OCI-LY1 (cell line): ENCODE results near the gene KCNH4.

Experiments used
- H2AFZ ChIP-seq: fragments of 200-600 bp; sonication (generic), shearing (Covaris generic); 2 replicates; pipeline ENCODE4 v1.6.0; 2014; ENCODE audit warnings: antibody characterized with exemption, mild to moderate bottlenecking, low read length
- H3F3A ChIP-seq: fragments of 200-600 bp; sonication (generic), shearing (Covaris generic); 2 replicates; pipeline ENCODE4 v1.6.0; 2014; ENCODE audit warnings: mild to moderate bottlenecking, antibody characterized with exemption, low read length, moderate library complexity; ENCODE audit not compliant: insufficient read depth
- H3K27ac ChIP-seq: fragments of 200-600 bp; sonication (generic); 2 replicates; pipeline ENCODE4 v1.5.1; 2014; ENCODE audit warnings: low read length, mixed run types, mild to moderate bottlenecking, low read depth; ENCODE audit not compliant: poor library complexity, severe bottlenecking
- H3K27me3 ChIP-seq: fragments of 200-600 bp; sonication (generic); 2 replicates; pipeline ENCODE4 v1.6.0; 2014; ENCODE audit warnings: antibody characterized with exemption, mild to moderate bottlenecking, low read length, moderate library complexity; ENCODE audit not compliant: insufficient read depth
- H3K36me3 ChIP-seq: fragments of 200-600 bp; sonication (generic); 2 replicates; pipeline ENCODE4 v1.6.1; 2014; ENCODE audit warnings: mild to moderate bottlenecking, antibody characterized with exemption, low read length, moderate library complexity, mixed read lengths; ENCODE audit not compliant: insufficient read depth
- H3K4me1 ChIP-seq: fragments of 200-600 bp; sonication (generic); 2 replicates; pipeline ENCODE4 v1.5.1; 2014; ENCODE audit warnings: mild to moderate bottlenecking, low read length, moderate library complexity; ENCODE audit not compliant: insufficient read depth, severe bottlenecking
- H3K4me2 ChIP-seq: fragments of 200-600 bp; sonication (generic), shearing (Covaris generic); 2 replicates; pipeline ENCODE4 v1.6.1; 2014; ENCODE audit warnings: low read length
- H3K4me3 ChIP-seq: fragments of 200-600 bp; sonication (generic); 2 replicates; pipeline ENCODE4 v1.5.1; 2014; ENCODE audit warnings: low read length, low read depth, mild to moderate bottlenecking, mixed read lengths; ENCODE audit not compliant: poor library complexity, severe bottlenecking
- H3K79me2 ChIP-seq: fragments of 200-600 bp; shearing (Covaris generic); 2 replicates; pipeline ENCODE4 v1.6.1; 2016; ENCODE audit warnings: mixed run types, low read length, mixed read lengths; ENCODE audit not compliant: insufficient read depth
- H3K9ac ChIP-seq: fragments of 200-600 bp; sonication (generic), shearing (Covaris generic); 2 replicates; pipeline ENCODE4 v1.6.1; 2014; ENCODE audit warnings: mild to moderate bottlenecking, low read length, mixed read lengths
- H3K9me2 ChIP-seq: fragments of 200-600 bp; sonication (generic), shearing (Covaris generic); 2 replicates; pipeline ENCODE4 v1.6.1; 2014; ENCODE audit warnings: low read depth, mild to moderate bottlenecking, low read length, mixed read lengths
- H3K9me3 ChIP-seq: fragments of 200-600 bp; shearing (Covaris generic); 2 replicates; pipeline ENCODE4 v1.6.1; 2014; ENCODE audit warnings: low read length, mixed read lengths
- H4K20me1 ChIP-seq: fragments of 200-600 bp; sonication (generic), shearing (Covaris generic); 2 replicates; pipeline ENCODE4 v1.6.0; 2016; ENCODE audit warnings: mild to moderate bottlenecking, low read length; ENCODE audit not compliant: insufficient read depth
- CTCF ChIP-seq: fragments of 200-600 bp; sonication (generic), shearing (Covaris generic); IDR thresholded peaks from 2 replicates; pipeline ENCODE4 v1.5.1; 2017; ENCODE audit warnings: mild to moderate bottlenecking, antibody characterized with exemption, low read length, moderate library complexity, mixed read lengths
- EZH2 ChIP-seq: fragments of 200-600 bp; sonication (generic), shearing (Covaris generic); IDR thresholded peaks from 2 replicates; pipeline ENCODE4 v1.8.0; 2017; ENCODE audit warnings: borderline replicate concordance, mixed run types, mild to moderate bottlenecking, antibody characterized with exemption, low read length, moderate library complexity, mixed read lengths

The KCNH4 gene

GRCh38 chr17:42179911-42180410 lies 981 bp downstream of the KCNH4 start:
- no peaks in the 10 kb centered on the region for H3K79me2 ChIP-seq
- no peaks in the 10 kb centered on the region for H3K27me3 ChIP-seq
- no peak overlapping the region for H2AFZ ChIP-seq

GRCh38 chr17:42179335-42179734 lies 1.6 kb downstream of the KCNH4 start:
- peaks cover 27% of the 10 kb centered on the region for H3K4me1 ChIP-seq
- TF ChIP-seq CTCF (no peak), EZH2 (no peak)
- no peaks in the 10 kb centered on the region for H3K27me3 ChIP-seq
- no peaks in the 10 kb centered on the region for H3F3A ChIP-seq
- H4K20me1 ChIP-seq: no peaks in the 10 kb centered on the region
- no peak overlapping the region for H3K27ac ChIP-seq
- H3K4me3 ChIP-seq: no peak overlapping the region
- no peaks in the 10 kb centered on the region for H3K9me3 ChIP-seq
- no peaks in the 10 kb centered on the region for H3K9me2 ChIP-seq
- no peak overlapping the region for H3K4me2 ChIP-seq
- no peak overlapping the region for H3K9ac ChIP-seq
- no peak overlapping the region for H2AFZ ChIP-seq
- no peaks in the 10 kb centered on the region for H3K79me2 ChIP-seq
- H3K36me3 ChIP-seq: no peaks in the 10 kb centered on the region

More at GRCh38 chr17:42179911-42180410, 981 bp downstream of the KCNH4 start:
- TF ChIP-seq CTCF: no peak
- TF ChIP-seq EZH2: no peak
- H3K36me3 ChIP-seq: no peaks in the 10 kb centered on the region
- no peak overlapping the region for H3K4me3 ChIP-seq
- H3K9ac ChIP-seq: no peak overlapping the region
- no peaks in the 10 kb centered on the region for H3F3A ChIP-seq
- H3K4me2 ChIP-seq: no peak overlapping the region
- H3K4me1 ChIP-seq: peaks cover 33% of the 10 kb centered on the region
- no peaks in the 10 kb centered on the region for H3K9me2 ChIP-seq
- no peak overlapping the region for H3K27ac ChIP-seq
- no peaks in the 10 kb centered on the region for H4K20me1 ChIP-seq
- no peaks in the 10 kb centered on the region for H3K9me3 ChIP-seq

- Histone ChIP-seq H3K36me3 (no peaks in the 10 kb centered on the region), H3K9ac (no peak overlapping the region), H3K4me3 (no peak overlapping the region), H3F3A (no peaks in the 10 kb centered on the region), H3K4me1 (peaks cover 23% of the 10 kb centered on the region), H3K27me3 (no peaks in the 10 kb centered on the region), H2AFZ (no peak overlapping the region), H4K20me1 (no peaks in the 10 kb centered on the region), H3K79me2 (no peaks in the 10 kb centered on the region), H3K9me3 (no peaks in the 10 kb centered on the region), H3K4me2 (no peak overlapping the region), H3K9me2 (no peaks in the 10 kb centered on the region), H3K27ac (no peak overlapping the region)
- TF ChIP-seq CTCF: no peak
- TF ChIP-seq EZH2: no peak
These were observed 2.1 kb downstream of the KCNH4 start for GRCh38 chr17:42178817-42179216.
